ENCODE measurements around the gene NEDD4L.

GRCh38 chr18:58158008-58158407 lies 114.0 kb downstream of the NEDD4L start:
- TF ChIP-seq CTCF (conservative IDR thresholded peaks at IDR 0.05; ENCODE audit: low read length) (no peak), EZH2phosphoT487 (IDR thresholded peaks at IDR 0.05; ENCODE audit: borderline replicate concordance, low read depth, low read length) (no peak)

Measured in OCI-LY7 (cell line).